Upper lobe of left lung (tissue), 4 donors: Measurements from ENCODE around the gene PRLR.

Source experiments
- POLR2A ChIP-seq, 4 donors: fragments of 450-650 bp; IDR thresholded peaks; one replicate each; pipeline ENCODE4 v1.5.1; 2016 to 2017; ENCODE audit warnings: antibody characterized with exemption in 4 of 4, mild to moderate bottlenecking in 2 of 4
- POLR2AphosphoS5 ChIP-seq, 2 donors: sonication (generic); formaldehyde crosslinking; IDR thresholded peaks; one replicate each; pipeline ENCODE4 v1.5.1; 2017; ENCODE audit warnings: antibody characterized with exemption in 2 of 2
- TF ChIP-seq, protein P1 (sequence below), 6 experiments: fragments of 450-650 bp in 4 of 6; fragments of 200-600 bp in 2 of 6; sonication (generic) in 2 of 6; IDR thresholded peaks; one replicate each; pipeline ENCODE4 v1.5.1; 2016 to 2019; ENCODE audit warnings: antibody characterized with exemption in 6 of 6

DNA sequence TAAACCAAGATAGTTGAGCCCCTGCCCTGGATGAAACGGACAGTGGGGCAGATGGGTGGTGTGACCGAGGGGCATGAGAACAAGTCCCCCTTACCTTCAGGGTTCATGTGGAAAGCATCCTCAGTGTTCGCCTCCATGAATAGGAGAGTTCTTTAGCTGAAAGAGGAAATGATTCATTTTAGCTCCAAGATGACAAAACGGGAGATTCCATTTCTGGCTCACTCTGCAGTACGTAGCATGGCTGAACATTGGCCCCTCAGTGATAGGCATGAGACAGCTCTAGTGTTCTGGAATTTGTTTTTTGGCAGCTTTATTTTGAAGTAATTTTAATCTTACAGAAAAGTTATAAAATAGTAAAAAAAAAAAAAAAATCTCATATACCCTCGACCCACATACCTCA is 112.3 kb downstream of the PRLR start:
- TF ChIP-seq POLR2AphosphoS5 (IDR thresholded peaks at IDR 0.05) (no peak), POLR2A (IDR thresholded peaks at IDR 0.05) (no peak)
- TF ChIP-seq, protein P1, sequence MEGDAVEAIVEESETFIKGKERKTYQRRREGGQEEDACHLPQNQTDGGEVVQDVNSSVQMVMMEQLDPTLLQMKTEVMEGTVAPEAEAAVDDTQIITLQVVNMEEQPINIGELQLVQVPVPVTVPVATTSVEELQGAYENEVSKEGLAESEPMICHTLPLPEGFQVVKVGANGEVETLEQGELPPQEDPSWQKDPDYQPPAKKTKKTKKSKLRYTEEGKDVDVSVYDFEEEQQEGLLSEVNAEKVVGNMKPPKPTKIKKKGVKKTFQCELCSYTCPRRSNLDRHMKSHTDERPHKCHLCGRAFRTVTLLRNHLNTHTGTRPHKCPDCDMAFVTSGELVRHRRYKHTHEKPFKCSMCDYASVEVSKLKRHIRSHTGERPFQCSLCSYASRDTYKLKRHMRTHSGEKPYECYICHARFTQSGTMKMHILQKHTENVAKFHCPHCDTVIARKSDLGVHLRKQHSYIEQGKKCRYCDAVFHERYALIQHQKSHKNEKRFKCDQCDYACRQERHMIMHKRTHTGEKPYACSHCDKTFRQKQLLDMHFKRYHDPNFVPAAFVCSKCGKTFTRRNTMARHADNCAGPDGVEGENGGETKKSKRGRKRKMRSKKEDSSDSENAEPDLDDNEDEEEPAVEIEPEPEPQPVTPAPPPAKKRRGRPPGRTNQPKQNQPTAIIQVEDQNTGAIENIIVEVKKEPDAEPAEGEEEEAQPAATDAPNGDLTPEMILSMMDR (IDR thresholded peaks at IDR 0.05): no peak
